ENCODE results near the gene SPO11. TPM values are rescaled to one million over a fixed set of nuclear protein-coding genes. Genes with fewer than 3 reads are reported as not detected.

Gene SPO11
- polyA plus RNA-seq, 1 donor (not counting 4 experiments of a cell fraction or from before 2014, with no cell fraction given) = not detected

- no peaks in the 10 kb centered on the region for H3K27me3 ChIP-seq (ENCODE audit: control insufficient read depth, extremely low read depth, insufficient read depth, low read length)
- H3K9me1 ChIP-seq (ENCODE audit: control insufficient read depth, extremely low read depth, insufficient read depth, low read length) = no peaks in the 10 kb centered on the region
- H3K9me3 ChIP-seq (ENCODE audit: control insufficient read depth, low read depth, low read length) = no peaks in the 10 kb centered on the region
- no peak overlapping the region for H3K4me3 ChIP-seq (ENCODE audit: control insufficient read depth in 2 of 3, extremely low read depth in 1 of 3, insufficient read depth in 2 of 3, low read depth in 1 of 3, low read length in 3 of 3)
- dilution Hi-C loops (cut with MboI; ENCODE audit: extremely low pct_ligation_motif_present, low sequenced_read_pairs) = no loop called here
- DNase-seq (ENCODE audit: low read depth, low spot score) (no peak), FAIRE-seq (no peak)
- no peak overlapping the region for H2AFZ ChIP-seq (ENCODE audit: control insufficient read depth, low read length)
- no peaks in the 10 kb centered on the region for H3K79me2 ChIP-seq (ENCODE audit: control insufficient read depth, insufficient read depth, low read length)
- H3K27ac ChIP-seq (ENCODE audit: control insufficient read depth, insufficient read depth, low read length) = no peak overlapping the region
- H4K20me1 ChIP-seq (ENCODE audit: control insufficient read depth, extremely low read depth, insufficient read depth, low read length) = no peaks in the 10 kb centered on the region
- no peak for TF ChIP-seq EZH2 (IDR thresholded peaks at IDR 0.05; ENCODE audit: low read length)
- TF ChIP-seq, protein P1, sequence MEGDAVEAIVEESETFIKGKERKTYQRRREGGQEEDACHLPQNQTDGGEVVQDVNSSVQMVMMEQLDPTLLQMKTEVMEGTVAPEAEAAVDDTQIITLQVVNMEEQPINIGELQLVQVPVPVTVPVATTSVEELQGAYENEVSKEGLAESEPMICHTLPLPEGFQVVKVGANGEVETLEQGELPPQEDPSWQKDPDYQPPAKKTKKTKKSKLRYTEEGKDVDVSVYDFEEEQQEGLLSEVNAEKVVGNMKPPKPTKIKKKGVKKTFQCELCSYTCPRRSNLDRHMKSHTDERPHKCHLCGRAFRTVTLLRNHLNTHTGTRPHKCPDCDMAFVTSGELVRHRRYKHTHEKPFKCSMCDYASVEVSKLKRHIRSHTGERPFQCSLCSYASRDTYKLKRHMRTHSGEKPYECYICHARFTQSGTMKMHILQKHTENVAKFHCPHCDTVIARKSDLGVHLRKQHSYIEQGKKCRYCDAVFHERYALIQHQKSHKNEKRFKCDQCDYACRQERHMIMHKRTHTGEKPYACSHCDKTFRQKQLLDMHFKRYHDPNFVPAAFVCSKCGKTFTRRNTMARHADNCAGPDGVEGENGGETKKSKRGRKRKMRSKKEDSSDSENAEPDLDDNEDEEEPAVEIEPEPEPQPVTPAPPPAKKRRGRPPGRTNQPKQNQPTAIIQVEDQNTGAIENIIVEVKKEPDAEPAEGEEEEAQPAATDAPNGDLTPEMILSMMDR (optimal IDR thresholded peaks at IDR 0.05 in 1 of 3, IDR thresholded peaks at IDR 0.05 in 1 of 3, conservative IDR thresholded peaks at IDR 0.05 in 1 of 3; ENCODE audit: extremely low read depth in 1 of 3, insufficient read depth in 2 of 3, low read length in 3 of 3) = no peak
- no peaks in the 10 kb centered on the region for H3K4me1 ChIP-seq (ENCODE audit: control insufficient read depth, extremely low read depth, insufficient read depth, low read length)
- H3K4me2 ChIP-seq (ENCODE audit: control insufficient read depth, extremely low read depth, insufficient read depth, low read depth, low read length) = no peak overlapping the region
- peaks cover 24 to 28% of the 10 kb centered on the region in 2 experiments for H3K36me3 ChIP-seq (ENCODE audit: control insufficient read depth in 2 of 2, extremely low read depth in 1 of 2, insufficient read depth in 2 of 2, low read length in 2 of 2)
- H3K9ac ChIP-seq (ENCODE audit: control insufficient read depth, extremely low read depth, insufficient read depth, low read length) = no peak overlapping the region
Measured at GRCh38 chr20:57379263-57379647, 49.7 kb downstream of the SPO11 start.

GRCh38 chr20:57380081-57380750 lies 50.6 kb downstream of the SPO11 start:
- dilution Hi-C loops (cut with MboI; ENCODE audit: extremely low pct_ligation_motif_present, low sequenced_read_pairs) = no loop called here
- H3K9ac ChIP-seq (ENCODE audit: control insufficient read depth, extremely low read depth, insufficient read depth, low read length) = no peak overlapping the region
- no peaks in the 10 kb centered on the region for H3K9me1 ChIP-seq (ENCODE audit: control insufficient read depth, extremely low read depth, insufficient read depth, low read length)
- no peak overlapping the region for H3K4me3 ChIP-seq (ENCODE audit: control insufficient read depth in 2 of 3, extremely low read depth in 1 of 3, insufficient read depth in 2 of 3, low read depth in 1 of 3, low read length in 3 of 3)
- no peak for TF ChIP-seq EZH2 (IDR thresholded peaks at IDR 0.05; ENCODE audit: low read length)
- TF ChIP-seq, protein P1 (optimal IDR thresholded peaks at IDR 0.05 in 1 of 3, IDR thresholded peaks at IDR 0.05 in 1 of 3, conservative IDR thresholded peaks at IDR 0.05 in 1 of 3; ENCODE audit: extremely low read depth in 1 of 3, insufficient read depth in 2 of 3, low read length in 3 of 3) = no peak
- H3K27ac ChIP-seq (ENCODE audit: control insufficient read depth, insufficient read depth, low read length) = no peak overlapping the region
- no peaks in the 10 kb centered on the region for H3K79me2 ChIP-seq (ENCODE audit: control insufficient read depth, insufficient read depth, low read length)
- H3K4me2 ChIP-seq (ENCODE audit: control insufficient read depth, extremely low read depth, insufficient read depth, low read depth, low read length) = no peak overlapping the region
- no peaks in the 10 kb centered on the region for H3K27me3 ChIP-seq (ENCODE audit: control insufficient read depth, extremely low read depth, insufficient read depth, low read length)
- no peaks in the 10 kb centered on the region for H4K20me1 ChIP-seq (ENCODE audit: control insufficient read depth, extremely low read depth, insufficient read depth, low read length)
- peaks cover 19 to 23% of the 10 kb centered on the region in 2 experiments for H3K36me3 ChIP-seq (ENCODE audit: control insufficient read depth in 2 of 2, extremely low read depth in 1 of 2, insufficient read depth in 2 of 2, low read length in 2 of 2)
- no peak for FAIRE-seq
- DNase-seq (ENCODE audit: low read depth, low spot score) = no peak
- H3K9me3 ChIP-seq (ENCODE audit: control insufficient read depth, low read depth, low read length) = no peaks in the 10 kb centered on the region
- no peaks in the 10 kb centered on the region for H3K4me1 ChIP-seq (ENCODE audit: control insufficient read depth, extremely low read depth, insufficient read depth, low read length)
- no peak overlapping the region for H2AFZ ChIP-seq (ENCODE audit: control insufficient read depth, low read length)
